Measurements from ENCODE around the gene RAI1.

Gene RAI1

GRCh38 chr17:17853811-17854447 lies 172.7 kb downstream of the RAI1 start:
- TF ChIP-seq ESRRG (CRISPR knock-in tag; IDR thresholded peaks at IDR 0.05), result no peak
- TF ChIP-seq RARB (CRISPR knock-in tag; IDR thresholded peaks at IDR 0.05), result no peak
- no peak for TF ChIP-seq TOX (CRISPR knock-in tag; IDR thresholded peaks at IDR 0.05; ENCODE audit: borderline replicate concordance)
- TF ChIP-seq PPARA (CRISPR knock-in tag; IDR thresholded peaks at IDR 0.05; ENCODE audit: borderline replicate concordance), result no peak
- TF ChIP-seq PATZ1 (CRISPR knock-in tag; IDR thresholded peaks at IDR 0.05; ENCODE audit: borderline replicate concordance), result no peak
- TF ChIP-seq ZNF565 (CRISPR knock-in tag; conservative IDR thresholded peaks at IDR 0.05; ENCODE audit: low read depth), result no peak
- TF ChIP-seq ISL1 (CRISPR knock-in tag; IDR thresholded peaks at IDR 0.05), result no peak
- no peak for TF ChIP-seq SNAI2 (CRISPR knock-in tag; IDR thresholded peaks at IDR 0.05)
- no peak for TF ChIP-seq POU6F1 (CRISPR knock-in tag; IDR thresholded peaks at IDR 0.05; ENCODE audit: borderline replicate concordance, low read depth)
- no peak for TF ChIP-seq TCF4 (CRISPR knock-in tag; IDR thresholded peaks at IDR 0.05; ENCODE audit: borderline replicate concordance)
- no peak for TF ChIP-seq ZNF8 (CRISPR knock-in tag; IDR thresholded peaks at IDR 0.05)
- TF ChIP-seq CSDC2 (CRISPR knock-in tag; IDR thresholded peaks at IDR 0.05), result no peak
- TF ChIP-seq TSHZ2 (CRISPR knock-in tag; IDR thresholded peaks at IDR 0.05), result no peak
- no peak for ATAC-seq

GRCh38 chr17:17855976-17856375 lies 174.7 kb downstream of the RAI1 start:
- TF ChIP-seq ISL1 (CRISPR knock-in tag; IDR thresholded peaks at IDR 0.05) (no peak), PATZ1 (CRISPR knock-in tag; IDR thresholded peaks at IDR 0.05; ENCODE audit: borderline replicate concordance) (no peak), RARB (CRISPR knock-in tag; IDR thresholded peaks at IDR 0.05) (no peak), TCF4 (CRISPR knock-in tag; IDR thresholded peaks at IDR 0.05; ENCODE audit: borderline replicate concordance) (no peak)
- no peak for ATAC-seq

- ATAC-seq, result no peak
- no peak for TF ChIP-seq ISL1 (CRISPR knock-in tag; IDR thresholded peaks at IDR 0.05)
- no peak for TF ChIP-seq CSRNP3 (CRISPR knock-in tag; IDR thresholded peaks at IDR 0.05)
- TF ChIP-seq ZNF565 (CRISPR knock-in tag; conservative IDR thresholded peaks at IDR 0.05; ENCODE audit: low read depth), result no peak
- TF ChIP-seq PATZ1 (CRISPR knock-in tag; IDR thresholded peaks at IDR 0.05; ENCODE audit: borderline replicate concordance), result no peak
- TF ChIP-seq ZNF70 (CRISPR knock-in tag; IDR thresholded peaks at IDR 0.05), result no peak
- no peak for TF ChIP-seq PPARA (CRISPR knock-in tag; IDR thresholded peaks at IDR 0.05; ENCODE audit: borderline replicate concordance)
- no peak for TF ChIP-seq ARNTL (CRISPR knock-in tag; IDR thresholded peaks at IDR 0.05; ENCODE audit: borderline replicate concordance, low read depth)
- no peak for TF ChIP-seq TOX (CRISPR knock-in tag; IDR thresholded peaks at IDR 0.05; ENCODE audit: borderline replicate concordance)
- TF ChIP-seq OSR1 (CRISPR knock-in tag; IDR thresholded peaks at IDR 0.05), result no peak
- no peak for TF ChIP-seq POU6F1 (CRISPR knock-in tag; IDR thresholded peaks at IDR 0.05; ENCODE audit: borderline replicate concordance, low read depth)
- no peak for TF ChIP-seq ZC3H10 (CRISPR knock-in tag; IDR thresholded peaks at IDR 0.05)
- TF ChIP-seq SNAI2 (CRISPR knock-in tag; IDR thresholded peaks at IDR 0.05), result no peak
- TF ChIP-seq ZNF8 (CRISPR knock-in tag; IDR thresholded peaks at IDR 0.05), result no peak
- TF ChIP-seq GLIS3 (CRISPR knock-in tag; IDR thresholded peaks at IDR 0.05), result no peak
Measured at GRCh38 chr17:17856386-17856785, 175.1 kb downstream of the RAI1 start.

Data from SK-N-SH treated with all-trans-retinoic acid at 6 μM for 48 hours (cell line).